Urothelium cell line (cell line): Measurements from ENCODE around the gene SRI.

Experiments
- DNase-seq: peaks from one replicate; pipeline ENCODE4 v3.0.0; 2011; ENCODE audit warnings: low spot score, mixed read lengths
- FAIRE-seq: peaks from 2 replicates; lab custom pipeline; 2011; peaks lifted over from hg19 to GRCh38; lab: Jason Lieb, UNC

Gene SRI

DNA sequence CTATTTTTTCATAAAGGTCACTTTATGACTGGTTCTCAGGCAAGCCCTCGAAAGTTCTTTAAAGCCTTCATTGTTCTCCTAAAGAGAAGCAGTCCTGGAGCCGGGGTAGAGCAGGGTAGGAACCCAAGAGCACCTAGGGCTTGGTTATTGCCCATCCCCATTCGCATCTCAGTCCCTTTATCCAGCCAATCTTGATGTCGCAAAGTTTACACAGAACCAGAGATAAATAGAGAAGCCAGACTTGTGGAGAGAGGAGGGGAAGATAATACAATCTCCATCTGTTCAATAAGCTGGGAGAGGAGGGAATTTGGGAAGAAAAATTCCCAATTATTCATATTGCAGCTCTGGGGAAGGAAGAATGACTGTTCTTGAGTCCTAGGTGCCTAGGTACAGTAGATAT lies 6.4 kb upstream of the SRI start:
- no peak for FAIRE-seq
- no peak for DNase-seq

DNA sequence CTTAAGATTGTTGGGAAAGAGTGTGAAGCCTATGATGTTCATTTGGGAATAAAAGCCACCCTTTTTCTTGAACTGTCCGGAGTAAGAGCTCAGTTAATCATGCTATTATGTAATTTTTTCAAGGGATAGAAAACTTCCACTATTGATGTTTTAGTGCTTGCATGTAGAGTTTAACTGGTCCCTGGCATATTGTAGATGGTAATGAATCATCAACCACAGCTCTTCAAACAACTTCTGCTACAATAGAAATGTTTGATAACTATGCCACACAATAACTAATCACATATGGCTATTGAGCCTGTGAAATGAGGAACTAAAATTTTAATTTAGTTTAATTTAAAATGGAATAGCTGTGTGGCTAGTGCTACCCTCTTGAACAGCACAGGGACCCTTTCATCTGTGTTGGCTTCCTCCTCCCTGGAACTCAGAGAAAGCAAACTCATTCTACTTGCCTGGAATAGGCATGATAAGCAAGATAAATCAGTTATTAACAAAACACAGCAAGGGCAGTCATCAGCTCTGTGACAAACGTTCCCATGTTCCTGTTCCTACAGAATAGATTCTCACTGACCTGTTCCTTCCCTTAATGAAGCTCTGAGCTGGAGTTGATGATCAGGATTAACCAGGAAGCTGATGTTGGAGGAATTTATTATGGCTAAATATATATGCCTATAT lies 4.9 kb upstream of the SRI start:
- peak; percentile 84 for FAIRE-seq
- peak; percentile 53 for DNase-seq

DNA sequence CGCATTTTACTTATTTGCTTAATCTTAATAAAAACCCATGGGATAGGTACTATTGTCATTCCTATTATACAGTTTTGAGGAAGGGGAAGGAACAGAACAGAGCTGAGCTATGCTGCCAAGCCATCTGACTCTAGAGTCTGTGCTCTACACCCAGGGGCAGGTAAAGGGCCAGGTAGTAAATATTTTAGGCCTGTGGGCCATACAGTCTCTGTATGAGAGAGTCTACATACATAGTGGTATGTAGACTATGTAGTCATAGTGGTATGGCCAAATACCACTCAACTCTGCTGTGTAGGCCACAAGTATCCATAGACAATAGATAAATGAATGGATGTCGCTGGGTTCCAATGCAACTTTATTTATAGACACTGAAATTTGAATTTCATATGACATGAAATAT lies 3.4 kb upstream of the SRI start:
- DNase-seq (no peak), FAIRE-seq (no peak)

DNA sequence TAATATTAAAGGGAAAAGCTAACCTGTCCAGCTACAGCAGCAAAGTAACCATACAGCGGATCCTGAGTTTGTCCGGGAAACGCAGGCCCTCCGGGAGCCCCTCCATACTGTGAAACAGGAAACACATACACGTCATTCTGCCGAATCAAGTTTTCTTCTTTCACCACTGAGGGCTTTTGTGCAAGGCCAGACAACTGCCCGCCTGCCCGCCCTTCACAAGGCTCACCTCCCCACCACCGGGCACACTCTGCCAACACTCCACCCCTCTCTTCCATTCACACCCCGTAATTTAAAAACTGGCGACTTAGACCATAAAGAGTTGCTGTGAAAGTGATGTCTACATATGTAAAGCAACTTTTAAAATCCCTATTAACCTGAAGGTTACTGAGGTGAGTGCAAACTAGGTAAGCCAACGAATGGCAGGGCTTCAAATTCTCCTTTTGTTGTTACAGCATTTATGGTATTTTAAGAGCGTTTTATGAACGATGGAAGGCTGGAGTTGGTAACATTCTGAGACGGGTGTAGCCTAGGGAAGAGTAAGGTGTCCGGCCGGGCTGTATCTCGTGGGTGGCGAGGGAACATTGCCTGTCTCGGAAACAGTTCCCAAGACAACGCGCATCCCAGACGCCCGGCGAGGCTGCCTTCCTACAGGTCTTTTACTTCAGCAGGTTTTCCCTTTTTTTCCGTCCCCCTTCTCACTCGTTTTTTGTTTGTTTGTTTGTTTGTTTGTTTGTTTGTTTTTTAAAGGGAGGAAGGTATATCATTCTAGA lies 817 bp downstream of the SRI start:
- no peak for FAIRE-seq

DNA sequence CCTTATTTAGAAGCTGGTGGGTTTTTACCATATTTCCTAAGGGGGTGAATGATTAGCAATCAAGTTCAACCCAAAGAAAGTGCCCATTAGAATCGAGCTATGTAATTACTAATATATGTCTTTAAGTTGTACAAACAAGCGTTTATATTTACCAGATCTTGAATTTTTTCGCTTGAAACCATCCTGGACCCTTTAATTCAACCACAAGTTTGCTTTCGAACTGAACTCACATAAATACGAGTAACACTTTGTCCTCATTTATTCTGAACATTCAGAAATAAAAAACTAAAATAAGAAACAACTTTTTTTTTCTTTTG lies 1.5 kb downstream of the SRI start:
- FAIRE-seq: no peak
- DNase-seq: no peak

More for the DNA sequence above, 817 bp downstream of the SRI start:
- DNase-seq: peak; percentile 80

DNA sequence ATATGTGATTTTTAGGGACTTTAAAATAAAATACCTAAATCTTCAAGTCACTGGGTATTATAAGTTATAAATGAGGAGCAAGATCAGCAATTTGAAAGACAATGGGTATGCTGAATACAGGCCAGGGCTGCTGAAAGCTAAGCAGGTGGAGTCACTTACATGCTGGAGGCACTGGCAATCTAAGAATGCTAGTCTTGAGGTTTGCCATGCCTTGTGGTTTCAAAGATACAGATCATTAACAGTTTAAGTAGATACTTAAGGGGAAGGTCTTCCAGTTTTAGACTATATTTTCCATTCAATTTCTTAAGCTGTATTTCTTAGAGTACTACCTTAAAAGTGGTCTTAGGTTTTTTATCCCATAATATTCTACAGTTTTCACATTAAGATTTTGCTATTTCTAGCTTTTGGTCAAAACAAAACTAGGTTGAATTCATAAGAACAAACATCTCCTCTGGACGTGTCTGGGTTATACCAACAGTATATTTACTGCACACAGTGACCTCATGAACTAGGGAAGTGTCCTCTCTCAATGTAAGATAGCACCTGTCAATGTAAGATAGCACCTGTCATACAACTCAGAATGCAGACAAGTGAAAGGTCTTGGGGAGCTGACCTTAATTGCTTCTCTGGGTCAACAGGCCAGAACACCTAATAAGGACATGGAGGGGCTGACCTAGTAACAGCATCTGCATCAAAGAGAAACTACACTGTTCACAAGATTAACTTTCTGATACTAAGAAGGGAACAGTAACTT lies 2.0 kb downstream of the SRI start:
- FAIRE-seq (peak; percentile 44), DNase-seq (no peak)

DNA sequence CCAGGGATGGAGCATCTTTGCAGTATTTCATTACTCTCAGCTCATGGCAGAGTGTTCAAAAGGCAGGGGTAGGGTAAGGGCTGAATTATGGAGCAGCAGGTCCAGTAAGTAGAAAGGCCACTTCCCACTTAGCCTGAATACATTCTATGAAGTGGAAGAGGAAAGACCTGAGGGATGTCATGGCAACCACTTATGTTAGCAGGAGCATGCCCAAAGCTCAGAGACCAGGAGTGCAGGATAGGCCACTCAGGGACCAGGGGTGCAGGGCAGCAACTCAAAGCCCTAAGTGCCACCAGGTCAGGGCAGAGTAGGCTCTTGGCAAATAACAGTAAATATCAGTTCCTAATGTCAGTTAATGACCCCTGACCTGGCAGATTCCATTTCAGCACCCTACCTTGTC lies 3.6 kb downstream of the SRI start:
- FAIRE-seq (no peak), DNase-seq (no peak)

DNA sequence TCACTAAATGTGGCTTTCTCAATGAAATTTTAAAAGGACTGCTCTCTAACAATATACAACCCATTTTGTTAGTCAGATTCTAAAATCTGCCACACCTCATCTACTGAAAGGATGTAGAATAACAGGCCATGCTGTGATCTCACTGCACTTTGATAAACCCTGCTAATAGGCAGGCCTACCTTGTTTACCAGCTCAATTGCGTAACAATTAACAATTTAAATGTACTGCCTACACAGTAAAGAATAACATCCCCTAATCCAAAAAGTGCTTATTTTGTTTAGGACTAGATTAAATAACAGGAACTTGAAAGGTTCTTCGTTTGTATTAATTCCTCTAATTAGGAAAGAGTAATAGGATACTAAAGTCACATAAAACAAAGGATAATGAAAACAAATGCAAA lies 4.5 kb downstream of the SRI start:
- no peak for FAIRE-seq
- no peak for DNase-seq

DNA sequence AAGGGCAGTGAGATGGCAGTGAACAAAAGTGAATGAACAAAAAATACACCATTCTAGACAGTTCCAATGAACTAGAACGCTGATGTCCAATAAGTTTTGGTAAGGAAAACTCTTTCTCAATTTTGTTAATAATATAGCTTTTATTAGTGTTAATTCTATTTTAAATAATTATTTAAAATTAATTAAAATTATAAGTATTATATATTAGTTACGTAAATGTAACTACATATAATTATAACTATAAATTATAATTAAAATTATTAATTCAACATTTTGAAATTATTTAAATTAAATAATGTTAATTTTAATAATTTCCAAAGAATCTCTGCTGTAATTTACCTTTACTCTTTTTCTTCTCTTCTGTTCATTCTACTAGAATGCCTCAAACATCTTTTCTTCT lies 5.4 kb downstream of the SRI start:
- DNase-seq (no peak), FAIRE-seq (no peak)

DNA sequence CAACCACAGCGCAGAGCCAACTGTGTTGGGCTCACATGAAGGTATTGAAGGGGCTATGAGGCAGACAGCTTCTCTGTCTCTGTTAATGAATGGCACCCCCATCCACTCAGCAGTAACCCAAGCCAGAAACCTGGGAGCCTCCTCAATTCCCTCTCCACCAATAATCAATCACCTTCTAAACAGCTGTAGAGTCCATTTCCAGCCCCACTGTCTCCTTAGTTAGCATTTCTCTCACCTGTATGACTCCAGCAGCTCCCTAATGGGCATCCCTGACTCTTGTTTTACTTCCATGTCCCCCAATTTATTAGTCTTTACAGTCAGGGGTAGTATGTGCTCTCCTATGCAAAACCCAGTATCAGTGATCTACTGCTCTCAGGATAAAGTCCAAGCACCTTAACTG lies 6.9 kb downstream of the SRI start:
- no peak for FAIRE-seq
- DNase-seq: no peak

DNA sequence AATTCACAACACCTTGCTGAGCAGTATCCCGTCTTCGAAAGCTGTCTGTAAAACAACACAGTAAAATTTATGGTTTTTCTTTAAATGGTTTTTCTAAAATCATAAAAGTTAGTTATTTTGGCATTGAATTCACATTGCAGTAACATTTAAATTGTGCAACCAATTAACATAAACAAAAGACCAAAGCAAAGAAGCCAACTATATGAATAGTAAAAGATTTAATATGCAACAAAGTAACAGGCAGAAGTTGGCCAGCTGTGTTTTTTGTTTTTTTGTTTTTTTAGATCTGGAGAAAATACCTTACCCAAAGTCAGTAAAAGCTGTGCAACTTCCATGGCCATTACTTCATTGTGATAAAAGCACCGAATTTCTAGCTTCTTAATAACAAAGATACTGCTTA lies 11.3 kb downstream of the SRI start:
- FAIRE-seq (no peak), DNase-seq (no peak)

DNA sequence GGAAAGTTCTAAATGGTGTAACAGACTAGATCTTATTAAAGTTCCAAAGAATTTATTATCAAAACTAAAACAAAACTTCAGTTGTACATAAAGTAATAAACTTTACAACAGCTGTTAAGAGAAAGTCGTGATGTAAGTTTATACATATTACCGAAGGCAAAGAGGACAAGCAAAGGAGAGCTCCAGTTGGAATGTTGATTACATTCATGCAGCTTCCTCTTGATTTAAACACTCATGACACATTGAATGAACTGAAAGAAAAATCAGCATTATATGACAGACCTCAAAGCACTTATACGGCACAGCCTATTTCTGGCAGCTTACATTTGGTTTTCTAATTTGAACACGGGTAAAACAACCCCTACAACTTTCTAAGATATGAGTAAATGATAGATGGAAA lies 13.6 kb downstream of the SRI start:
- DNase-seq: no peak
- FAIRE-seq: no peak

DNA sequence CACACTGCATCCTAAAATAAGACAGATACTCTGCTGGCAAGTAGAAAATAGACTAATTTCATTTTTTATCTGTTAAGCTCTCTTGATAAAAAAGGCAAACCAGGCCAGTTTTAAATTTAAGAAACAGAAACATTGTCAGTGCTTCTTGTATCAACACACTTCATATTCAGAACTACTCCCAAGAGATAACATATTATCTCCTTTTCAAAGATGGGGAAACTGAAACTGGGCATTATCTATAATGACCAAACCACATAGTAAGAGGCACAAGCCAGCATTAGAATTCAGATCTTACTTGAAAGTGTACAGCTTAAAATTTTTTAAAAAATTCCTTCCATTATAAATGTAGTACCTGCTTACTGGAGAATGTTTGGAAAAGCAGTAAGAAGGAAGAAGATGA lies 14.7 kb downstream of the SRI start:
- FAIRE-seq (no peak), DNase-seq (no peak)

DNA sequence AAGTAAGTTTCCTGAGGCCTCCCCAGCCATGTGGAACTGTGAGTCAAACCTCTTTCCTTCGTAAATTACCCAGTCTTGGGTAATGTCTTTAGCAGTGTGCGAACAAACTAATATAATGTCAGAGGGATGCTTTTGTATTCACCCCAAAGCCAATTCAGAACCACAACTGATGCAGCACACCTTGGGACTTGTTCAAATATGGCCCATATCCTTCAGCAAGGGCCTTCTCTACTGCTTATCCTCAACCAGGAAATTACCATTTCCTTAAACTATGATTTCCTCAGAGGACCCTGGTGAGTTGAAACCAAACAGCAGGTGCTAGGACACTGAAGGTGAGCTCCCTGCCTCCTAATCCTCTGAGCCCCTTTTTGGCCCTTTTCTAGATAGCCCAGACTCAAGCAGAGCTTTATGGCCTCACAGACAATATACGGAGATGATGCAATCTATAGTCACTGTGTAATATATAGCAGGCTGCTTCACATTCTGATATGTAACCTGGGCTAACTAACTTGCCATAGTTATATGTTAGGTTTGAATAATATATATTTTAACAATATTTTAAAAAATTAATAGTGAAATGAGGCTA lies 15.2 kb downstream of the SRI start:
- DNase-seq (no peak), FAIRE-seq (no peak)

DNA sequence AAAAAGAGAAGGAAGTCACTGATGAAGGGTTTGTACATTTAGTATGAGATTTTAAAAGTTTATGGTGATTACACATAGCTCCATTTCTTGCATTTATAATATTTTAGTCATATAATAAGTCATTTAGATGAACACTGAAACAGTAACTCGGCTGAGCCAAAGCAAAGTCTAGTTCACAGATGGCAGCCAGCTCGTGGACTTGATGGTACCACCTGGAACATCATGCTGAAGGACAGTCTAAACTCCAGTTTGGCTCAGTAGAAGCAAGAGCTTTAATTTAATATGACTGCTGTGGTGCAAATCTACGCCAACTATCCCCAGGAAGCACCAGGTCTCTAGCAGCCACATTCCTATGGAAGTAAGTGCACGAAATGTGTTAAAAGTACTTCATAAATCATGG lies 16.4 kb downstream of the SRI start:
- FAIRE-seq (no peak), DNase-seq (no peak)

DNA sequence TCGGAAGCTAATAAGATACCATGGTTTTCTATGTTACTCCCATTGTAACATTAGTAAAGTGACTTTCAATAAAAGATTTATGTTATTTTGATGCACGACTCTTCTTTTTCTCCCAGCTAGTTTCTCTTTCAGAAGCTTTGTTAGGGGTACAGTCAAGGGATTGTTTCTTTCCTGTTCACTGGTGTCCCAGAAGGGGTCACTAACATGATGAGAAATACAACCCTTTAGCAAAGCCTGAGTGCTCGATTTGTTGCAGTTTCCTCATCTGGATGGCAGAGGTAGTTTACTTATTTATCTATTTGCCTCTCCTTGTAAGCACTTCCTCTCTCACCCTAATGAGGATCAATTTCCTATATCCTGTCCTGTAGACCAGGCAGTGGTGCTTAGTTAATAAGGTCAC lies 17.0 kb downstream of the SRI start:
- no peak for DNase-seq
- no peak for FAIRE-seq

DNA sequence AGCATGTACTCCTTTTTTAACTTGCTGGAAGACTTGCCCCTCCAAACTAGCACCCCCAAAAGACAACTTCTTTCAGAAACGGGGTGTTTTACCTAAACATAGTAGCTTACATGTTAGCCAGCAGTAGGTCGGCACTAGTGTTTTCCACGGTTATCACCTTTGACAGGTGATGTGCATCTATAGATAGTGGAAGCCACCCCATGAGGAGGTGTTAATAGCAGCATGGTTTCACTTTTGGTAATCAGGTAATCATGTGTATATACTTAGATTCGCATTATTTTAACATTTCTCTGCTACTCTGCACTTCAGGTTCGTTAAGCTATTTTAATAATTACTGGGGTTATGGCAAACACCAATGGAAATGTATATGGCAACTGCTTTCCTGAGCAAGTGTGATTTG lies 17.6 kb downstream of the SRI start:
- DNase-seq: no peak
- FAIRE-seq: no peak

DNA sequence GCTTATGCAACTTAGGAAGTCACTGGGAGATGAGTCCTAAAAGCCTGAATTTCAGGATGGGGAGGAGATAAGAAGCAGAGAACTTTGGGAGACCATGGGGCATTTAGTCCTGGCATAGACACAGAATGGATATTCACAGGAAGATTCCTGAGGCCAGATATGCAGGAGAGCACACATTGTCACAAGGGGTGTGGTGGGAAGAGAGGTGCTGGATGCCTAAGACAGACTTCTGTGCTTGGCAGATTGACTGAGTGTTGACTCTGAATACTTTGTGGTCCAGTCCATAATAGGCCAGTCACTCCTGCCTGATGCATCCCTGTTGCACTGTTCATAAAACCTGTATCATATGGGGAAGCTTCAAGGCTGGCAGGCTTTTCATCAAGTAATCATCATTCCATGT lies 18.5 kb downstream of the SRI start:
- DNase-seq (no peak), FAIRE-seq (peak; percentile 84)

DNA sequence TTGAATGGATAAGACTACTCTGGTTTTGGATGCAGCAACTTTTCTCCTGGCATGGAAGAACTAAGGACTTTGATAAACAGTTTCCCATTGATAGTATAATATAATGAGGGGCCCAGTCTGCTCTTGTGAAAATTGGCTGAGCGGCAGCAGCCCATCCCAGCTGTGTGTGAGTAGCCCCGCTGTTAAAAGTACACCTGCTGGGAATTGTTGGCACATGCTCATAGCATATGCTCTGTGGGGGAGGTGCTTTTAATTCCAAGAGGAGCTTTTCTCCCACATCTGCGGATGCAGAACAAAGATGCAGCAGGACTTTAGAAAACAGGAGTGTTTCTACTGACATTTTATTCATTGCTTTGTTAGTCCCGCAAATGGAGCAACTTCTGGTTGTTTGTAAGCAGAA lies 19.0 kb downstream of the SRI start:
- FAIRE-seq: no peak

DNA sequence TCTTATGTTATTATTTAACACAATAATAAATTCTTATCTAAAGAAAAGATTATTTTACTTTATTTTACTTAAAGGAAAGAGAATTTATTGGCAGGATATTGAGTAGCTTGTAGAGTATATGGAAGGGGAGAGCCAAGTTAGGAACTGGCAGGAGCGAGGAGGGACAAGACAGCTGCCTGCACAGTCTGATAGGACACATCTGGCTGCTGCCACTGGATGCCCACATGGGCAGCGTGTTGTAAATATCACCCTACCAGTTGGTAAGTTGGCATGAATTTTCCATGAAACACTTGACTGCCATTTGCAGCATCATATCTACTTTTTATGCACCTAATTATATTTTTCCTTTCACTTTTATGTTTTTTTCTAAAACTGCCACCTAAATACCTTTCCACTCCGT lies 19.6 kb downstream of the SRI start:
- DNase-seq (no peak), FAIRE-seq (peak; percentile 62)

More for the DNA sequence above, 19.0 kb downstream of the SRI start:
- DNase-seq: no peak

DNA sequence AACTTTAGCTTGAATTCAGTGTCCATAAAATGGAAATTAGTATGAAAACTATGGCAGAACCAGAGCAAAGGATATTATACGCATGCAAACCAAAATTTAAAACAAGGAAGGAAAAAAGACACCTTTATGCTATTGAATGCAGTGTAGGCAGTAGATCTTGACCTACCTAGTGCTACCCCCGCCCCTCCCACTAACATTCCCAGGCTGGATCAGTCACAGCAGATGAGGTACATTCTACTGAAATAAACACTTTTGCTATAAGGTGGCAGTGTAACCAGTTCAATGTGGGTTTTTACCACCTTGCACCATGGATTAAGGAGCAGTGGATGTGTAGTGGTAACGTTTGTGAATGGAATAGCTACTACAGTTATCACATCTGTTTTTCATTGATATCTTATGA lies 27.9 kb downstream of the SRI start:
- DNase-seq: no peak
- peak; percentile 20 for FAIRE-seq

DNA sequence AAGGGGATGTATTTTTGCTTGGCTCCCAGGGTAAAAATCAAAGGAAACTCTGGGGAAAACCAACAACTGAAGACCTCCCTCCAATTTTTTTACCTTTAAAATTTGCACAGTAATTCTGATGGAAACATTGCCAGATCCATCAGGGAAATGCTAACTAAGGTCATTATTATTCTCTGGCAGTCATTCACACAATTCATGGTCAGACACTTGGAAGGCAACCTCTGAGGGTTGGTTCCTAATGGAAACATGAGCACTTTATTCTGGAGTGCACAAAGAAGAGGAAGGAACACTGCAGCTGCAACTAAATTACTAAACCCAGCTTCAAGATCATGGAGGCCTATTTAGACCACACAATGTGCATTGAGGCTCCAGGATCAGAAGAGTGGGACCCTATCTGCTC lies 34.2 kb downstream of the SRI start:
- DNase-seq: no peak
- no peak for FAIRE-seq
